ENCODE data around the gene CRYGD.

CRYGD gene

DNA sequence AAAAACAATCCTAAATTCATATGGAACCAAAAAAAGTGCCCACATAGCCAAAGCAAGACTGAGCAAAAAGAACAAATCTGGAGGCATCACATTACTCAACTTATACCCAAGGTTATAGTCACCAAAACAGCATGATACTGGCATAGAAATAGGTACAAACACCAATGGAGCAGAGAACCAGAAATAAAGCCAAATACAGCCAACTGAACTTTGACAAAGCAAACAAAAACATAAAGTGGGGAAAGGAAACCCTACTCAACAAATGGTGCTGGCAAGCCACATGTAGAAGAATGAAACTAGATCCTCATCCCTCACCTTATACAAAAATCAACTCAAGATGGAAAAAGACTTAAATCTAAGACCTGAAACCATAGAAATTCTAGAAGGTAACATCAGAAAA, 40.5 kb downstream of the CRYGD start:
- DNase-seq (ENCODE audit: low spot score) = no peak

DNA sequence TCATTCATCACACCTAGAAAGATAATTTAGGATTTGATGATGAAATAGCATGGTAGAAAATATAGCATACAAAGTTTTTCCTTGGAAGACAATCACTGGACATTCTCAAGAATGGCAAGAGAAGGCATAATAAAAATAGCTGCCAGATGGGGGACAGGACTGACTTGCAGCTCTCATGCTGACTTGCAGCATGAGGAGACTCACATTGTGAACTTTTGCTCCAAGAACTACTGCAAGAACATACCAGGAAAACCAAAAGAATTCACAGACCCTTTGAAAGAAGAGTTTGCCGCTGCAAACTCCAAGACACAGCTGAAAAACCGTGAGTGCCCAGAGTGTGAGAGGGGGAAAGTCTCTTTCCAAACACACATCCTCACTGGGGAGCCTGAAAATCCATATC, 47.0 kb downstream of the CRYGD start:
- no peak for DNase-seq (ENCODE audit: low spot score)

GRCh38 chr2:208074610-208075356, 49.5 kb downstream of the CRYGD start:
- no peak for DNase-seq (ENCODE audit: low spot score)

DNA sequence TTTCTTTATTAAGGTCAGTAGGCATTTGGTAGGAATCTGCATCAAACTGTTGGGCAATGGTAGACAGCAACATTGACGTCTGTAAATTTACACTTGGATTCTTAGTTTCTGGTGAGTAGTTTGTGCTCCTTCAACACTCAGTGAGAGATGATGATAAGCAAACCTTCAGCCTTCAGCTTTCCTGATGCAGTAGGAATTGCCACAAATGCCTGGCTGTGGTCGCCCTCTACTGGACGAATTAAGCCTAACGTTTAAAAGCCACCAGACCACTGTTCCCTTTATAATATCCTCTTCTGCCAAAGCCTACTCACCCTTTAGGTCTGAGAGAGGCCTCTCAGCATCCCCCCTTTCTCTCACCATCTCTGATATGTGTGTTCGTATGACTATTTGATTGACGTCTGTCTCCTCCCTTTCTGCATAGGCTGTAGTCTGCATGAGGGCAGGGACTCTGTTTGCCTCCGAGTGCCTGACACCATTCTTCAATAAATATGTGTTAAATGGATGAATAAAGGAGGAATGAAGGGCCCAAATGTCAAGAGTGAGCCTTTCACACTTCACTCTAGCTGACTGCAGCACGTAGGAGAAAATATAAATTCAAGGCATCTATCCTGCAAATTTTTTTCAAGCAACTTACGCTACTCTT, 52.0 kb downstream of the CRYGD start:
- peak; percentile 67 for DNase-seq (ENCODE audit: low spot score)

Data from CD4-positive, alpha-beta T cell treated with Interleukin-2 at 100 ng/mL for 4 hours (primary cell).